H1 (cell line): Measurements from ENCODE around the gene RMND5A. TPM values are rescaled to one million over a fixed set of nuclear protein-coding genes. Genes with fewer than 3 reads are reported as not detected.
"Not testable (repeated sequence)": the region's sequence is repeated elsewhere in the genome, so short reads cannot be mapped to it uniquely, and the experiment has no call there.

Experiments
- CTCF ChIA-PET: fragments of 300-600 bp; sonication (Branson Sonifier 250); formaldehyde crosslinking; loops from one replicate; lab custom pipeline; 2021; ENCODE audit not compliant: partially characterized antibody; lab: Charles Lee
- POLR2A ChIA-PET: fragments of 300-600 bp; sonication (Branson Sonifier 250); formaldehyde crosslinking; loops from one replicate; lab custom pipeline; 2021; ENCODE audit warnings: inconsistent platforms; ENCODE audit not compliant: partially characterized antibody; lab: Charles Lee
- DNase-seq, 2 experiments: peaks; one replicate each; pipeline versions ENCODE4 v3.0.0 to v3.0.0-alpha.2; 2010 to 2022; ENCODE audit warnings: low spot score in 2 of 2, low read depth in 1 of 2, mixed read lengths in 1 of 2
- FAIRE-seq: peaks from 2 replicates; lab custom pipeline; 2011; peaks lifted over from hg19 to GRCh38; lab: Jason Lieb, UNC
- H2AFZ ChIP-seq: 2 replicates; pipeline ENCODE4 v1.8.1; 2012; ENCODE audit warnings: low read length, inconsistent platforms
- H2AK5ac ChIP-seq: 2 replicates; pipeline ENCODE4 v1.6.1; 2013; ENCODE audit warnings: low read depth, low read length
- H2BK120ac ChIP-seq: replicated peaks from 2 replicates; pipeline ENCODE3; 2013; ENCODE audit warnings: low read depth, low read length, inconsistent platforms
- H2BK12ac ChIP-seq: 2 replicates; pipeline ENCODE4 v1.6.1; 2013; ENCODE audit warnings: low read depth, low read length
- H2BK15ac ChIP-seq: 2 replicates; pipeline ENCODE4 v1.6.1; 2013; ENCODE audit warnings: low read length
- H2BK20ac ChIP-seq: 2 replicates; pipeline ENCODE4 v1.6.1; 2013; ENCODE audit warnings: low read length
- H2BK5ac ChIP-seq: 2 replicates; pipeline ENCODE4 v1.6.1; 2013; ENCODE audit warnings: low read depth, low read length
- H3K14ac ChIP-seq: 2 replicates; pipeline ENCODE4 v1.6.1; 2013; ENCODE audit warnings: inconsistent platforms; ENCODE audit not compliant: insufficient read length
- H3K18ac ChIP-seq: 2 replicates; pipeline ENCODE4 v1.6.1; 2013; ENCODE audit warnings: low read length; ENCODE audit errors: extremely low read depth
- H3K23ac ChIP-seq: 2 replicates; pipeline ENCODE4 v1.6.1; 2013; ENCODE audit warnings: inconsistent platforms; ENCODE audit not compliant: insufficient read length
- H3K23me2 ChIP-seq: 2 replicates; pipeline ENCODE4 v1.6.1; 2013; ENCODE audit warnings: low read depth, low read length
- H3K27ac ChIP-seq: 2 replicates; pipeline ENCODE4 v1.6.1; 2011; ENCODE audit warnings: low read depth, low read length, inconsistent platforms
- H3K27me3 ChIP-seq, 4 experiments: replicated peaks in 1 of 4; 1 replicate in 1 of 4; 2 replicates in 3 of 4; pipeline versions ENCODE4 v1.6.1 to v1.8.1; 2011 to 2013; ENCODE audit warnings: low read length in 3 of 4, mild to moderate bottlenecking in 3 of 4, inconsistent platforms in 2 of 4, mixed read lengths in 2 of 4, moderate library complexity in 1 of 4; ENCODE audit not compliant: control insufficient read depth in 3 of 4, insufficient read depth in 3 of 4; ENCODE audit errors: extremely low read depth in 1 of 4
- H3K36me3 ChIP-seq, 4 experiments: 2 replicates each; pipeline versions ENCODE4 v1.6.1 to v1.8.1; 2011 to 2013; ENCODE audit warnings: mild to moderate bottlenecking in 4 of 4, low read length in 3 of 4, moderate library complexity in 2 of 4, control low read depth in 1 of 4, inconsistent platforms in 1 of 4; ENCODE audit not compliant: insufficient read depth in 4 of 4, control insufficient read depth in 2 of 4
- H3K4ac ChIP-seq: replicated peaks from 2 replicates; pipeline ENCODE3; 2013; ENCODE audit warnings: low read length, low read depth, mixed read lengths, inconsistent platforms; ENCODE audit not compliant: insufficient read length
- H3K4me1 ChIP-seq, 4 experiments: replicated peaks in 1 of 4; 1 replicate in 1 of 4; 2 replicates in 3 of 4; pipeline versions ENCODE4 v1.6.1 to v1.8.1; 2011 to 2013; ENCODE audit warnings: low read length in 3 of 4, inconsistent platforms in 2 of 4, mixed read lengths in 1 of 4; ENCODE audit not compliant: insufficient read depth in 4 of 4, control insufficient read depth in 3 of 4
- H3K4me2 ChIP-seq, 2 experiments: 2 replicates each; pipeline versions ENCODE4 v1.6.1 to v1.8.1; 2011 to 2013; ENCODE audit warnings: low read depth in 2 of 2, low read length in 2 of 2, control low read depth in 1 of 2, inconsistent platforms in 1 of 2, mild to moderate bottlenecking in 1 of 2; ENCODE audit not compliant: insufficient read depth in 1 of 2
- H3K4me3 ChIP-seq, 4 experiments: fragments of 200-600, 300-600 bp in 1 of 4; sonication (generic), shearing (Covaris generic), sonication (Bioruptor Twin) in 1 of 4; 2 replicates each; pipeline versions ENCODE4 v1.5.1 to v1.8.1; 2011 to 2016; ENCODE audit warnings: low read length in 4 of 4, low read depth in 3 of 4, control low read depth in 2 of 4, inconsistent platforms in 2 of 4, mild to moderate bottlenecking in 2 of 4, mixed read lengths in 1 of 4, moderate library complexity in 1 of 4; ENCODE audit not compliant: insufficient read depth in 2 of 4; ENCODE audit errors: extremely low read depth in 1 of 4
- H3K56ac ChIP-seq: replicated peaks from 2 replicates; pipeline ENCODE3; 2013; ENCODE audit warnings: low read depth, mild to moderate bottlenecking, mixed read lengths, low read length, inconsistent platforms; ENCODE audit not compliant: insufficient read length
- H3K79me1 ChIP-seq: 2 replicates; pipeline ENCODE4 v1.6.1; 2013; ENCODE audit warnings: low read depth, low read length, control low read depth
- H3K79me2 ChIP-seq, 2 experiments: 2 replicates each; pipeline versions ENCODE4 v1.6.1 to v1.8.1; 2012 to 2013; ENCODE audit warnings: low read length in 2 of 2, mild to moderate bottlenecking in 2 of 2, inconsistent platforms in 1 of 2; ENCODE audit not compliant: insufficient read depth in 2 of 2, control insufficient read depth in 1 of 2
- H3K9ac ChIP-seq, 4 experiments: replicated peaks in 1 of 4; 1 replicate in 1 of 4; 2 replicates in 3 of 4; pipeline versions ENCODE4 v1.6.1 to v1.8.1; 2011 to 2013; ENCODE audit warnings: low read depth in 3 of 4, low read length in 3 of 4, control low read depth in 2 of 4, mild to moderate bottlenecking in 2 of 4, moderate library complexity in 2 of 4, inconsistent platforms in 1 of 4; ENCODE audit errors: extremely low read depth in 1 of 4
- H3K9me3 ChIP-seq, 2 experiments: 2 replicates each; pipeline versions ENCODE4 v1.6.1 to v1.8.1; 2012 to 2013; ENCODE audit warnings: mild to moderate bottlenecking in 2 of 2, moderate library complexity in 2 of 2, control low read depth in 1 of 2, inconsistent platforms in 1 of 2, low read depth in 1 of 2, low read length in 1 of 2, mixed read lengths in 1 of 2; ENCODE audit not compliant: insufficient read depth in 2 of 2
- H4K20me1 ChIP-seq, 2 experiments: replicated peaks in 1 of 2; 2 replicates each; pipeline versions ENCODE3 to v1.8.1; 2011 to 2013; ENCODE audit warnings: inconsistent platforms in 2 of 2, low read length in 2 of 2, mild to moderate bottlenecking in 1 of 2; ENCODE audit not compliant: insufficient read depth in 2 of 2, control insufficient read depth in 1 of 2
- H4K5ac ChIP-seq: 2 replicates; pipeline ENCODE4 v1.6.1; 2013; ENCODE audit warnings: low read length, low read depth, mixed read lengths, inconsistent platforms; ENCODE audit not compliant: insufficient read length
- H4K8ac ChIP-seq: 2 replicates; pipeline ENCODE4 v1.8.0; 2013; ENCODE audit warnings: mild to moderate bottlenecking, moderate library complexity, low read length, inconsistent platforms; ENCODE audit not compliant: insufficient read depth; ENCODE audit errors: extremely low read depth
- H4K91ac ChIP-seq: replicated peaks from 2 replicates; pipeline ENCODE3; 2013; ENCODE audit warnings: low read length, mixed read lengths, inconsistent platforms; ENCODE audit not compliant: insufficient read length
- WGBS, 2 experiments: shearing (Covaris generic) in 1 of 2; methylation state at CpG; one replicate each; pipeline versions ENCODE4 v1.1.6 to v1.1.7; 2013 to 2015; ENCODE audit warnings: low lambda C conversion rate in 2 of 2, mixed read lengths in 2 of 2, inconsistent platforms in 1 of 2, low coverage in 1 of 2, missing lambda C conversion rate in 1 of 2; ENCODE audit not compliant: insufficient replicate concordance in 2 of 2, insufficient coverage in 1 of 2, insufficient read length in 1 of 2; ENCODE audit errors: extremely low coverage in 1 of 2, missing lambda C conversion rate in 1 of 2; 5-methylcytosine and 5-hydroxymethylcytosine counted together
- polyA plus RNA-seq, 7 experiments: library from polyadenylated mRNA; depleted of rRNA in 3 of 7; stranded (reverse) in 5 of 7; unstranded in 2 of 7; fragments of >200 nt in 5 of 7; fragments of 200-250 nt in 2 of 7; gene quantifications; 1 replicate in 5 of 7; 2 replicates in 1 of 7; 4 replicates in 1 of 7; pipeline versions ENCODE4 v1.2.1 to v1.2.3, GENCODE V29; 2011 to 2013; ENCODE audit warnings: missing spikeins in 2 of 7, mixed read lengths in 2 of 7
- total RNA-seq: library from RNA; stranded (reverse); fragmentation: NEBNext Ultra II Directional; extraction: Animal tissue kit (Norgen Biotek cat#: 25700); gene quantifications from 2 replicates; pipeline ENCODE4 v1.2.1, GENCODE V29; 2021

Gene RMND5A
- total and polyA plus RNA-seq, 2 of the 8 experiments (the other 6 are each of a cell fraction or from before 2014, with no cell fraction given) = 21.0 to 66.2 TPM

- H3K56ac ChIP-seq, H3K14ac ChIP-seq, H3K4me2 ChIP-seq, H2AFZ ChIP-seq, CTCF ChIA-PET, H4K91ac ChIP-seq, H2BK15ac ChIP-seq, H4K8ac ChIP-seq, H2AK5ac ChIP-seq, H4K5ac ChIP-seq, H2BK20ac ChIP-seq, H3K23ac ChIP-seq, H3K79me1 ChIP-seq, POLR2A ChIA-PET, H2BK5ac ChIP-seq, H3K9ac ChIP-seq, H3K27me3 ChIP-seq, H3K18ac ChIP-seq, FAIRE-seq, H3K23me2 ChIP-seq, H2BK12ac ChIP-seq, H3K4ac ChIP-seq, H4K20me1 ChIP-seq, H3K4me1 ChIP-seq, H3K36me3 ChIP-seq, DNase-seq, H3K4me3 ChIP-seq, H3K27ac ChIP-seq, H2BK120ac ChIP-seq, H3K9me3 ChIP-seq: not testable (repeated sequence)
- peaks cover 0 to 11% of the 10 kb centered on the region in 2 experiments; a peak in 2 of 4 replicates for H3K79me2 ChIP-seq
- no CpG with 5 or more reads among the region's 2 CpGs for WGBS, 2 experiments
These were observed 5.6 kb downstream of the RMND5A start for GRCh38 chr2:86725706-86726105.

- H3K56ac ChIP-seq, H3K79me1 ChIP-seq, H2BK5ac ChIP-seq, H3K9me3 ChIP-seq, H4K20me1 ChIP-seq, POLR2A ChIA-PET, H3K23me2 ChIP-seq, H3K18ac ChIP-seq, H3K4me1 ChIP-seq, H4K8ac ChIP-seq, H2AFZ ChIP-seq, H3K4me3 ChIP-seq, H2BK15ac ChIP-seq, H4K91ac ChIP-seq, H3K14ac ChIP-seq, H2BK20ac ChIP-seq, DNase-seq, H2BK120ac ChIP-seq, H3K9ac ChIP-seq, H2AK5ac ChIP-seq, H3K4me2 ChIP-seq, CTCF ChIA-PET, H3K23ac ChIP-seq, H3K27ac ChIP-seq, H2BK12ac ChIP-seq, H3K27me3 ChIP-seq, H3K4ac ChIP-seq, H3K79me2 ChIP-seq, FAIRE-seq, H3K36me3 ChIP-seq, H4K5ac ChIP-seq: not testable (repeated sequence)
- 83% methylated on average over 1 of the region's 6 CpGs; no CpG with 5 or more reads in 1 of the 2 experiments for WGBS, 2 experiments
These were observed 12.0 kb downstream of the RMND5A start for GRCh38 chr2:86732040-86732525.
